ENCODE measurements around the gene PXDN.

The PXDN gene

GRCh38 chr2:1582891-1583341 lies 161.4 kb downstream of the PXDN start:
- Mint-ChIP-seq H3K4me3 (no peak overlapping the region), H3K27me3 (ENCODE audit: low read depth, poor library complexity) (peaks cover 3% of the 10 kb centered on the region), H3K27ac (peak overlapping the region; percentile 53), H3K9me3 (peaks cover 9% of the 10 kb centered on the region), H3K36me3 (ENCODE audit: low read depth) (peaks cover 5% of the 10 kb centered on the region), H3K4me1 (peaks cover 26% of the 10 kb centered on the region)
- no peak for TF ChIP-seq CTCF (IDR thresholded peaks at IDR 0.05)
- DNase-seq: no peak

- H3K36me3 Mint-ChIP-seq (ENCODE audit: low read depth): peaks cover 5% of the 10 kb centered on the region
- peaks cover 26% of the 10 kb centered on the region for H3K4me1 Mint-ChIP-seq
These were observed 162.2 kb downstream of the PXDN start for GRCh38 chr2:1581965-1582625.

More at GRCh38 chr2:1581965-1582625, 162.2 kb downstream of the PXDN start:
- Mint-ChIP-seq H3K27ac (no peak overlapping the region), H3K27me3 (ENCODE audit: low read depth, poor library complexity) (peaks cover 3% of the 10 kb centered on the region), H3K9me3 (peaks cover 9% of the 10 kb centered on the region), H3K4me3 (peak overlapping the region; percentile 5)
- TF ChIP-seq CTCF (IDR thresholded peaks at IDR 0.05): no peak
- DNase-seq: no peak
